OCI-LY1 (cell line): ENCODE measurements around the gene INTS13.

Source experiments
- H2AFZ ChIP-seq: fragments of 200-600 bp; sonication (generic), shearing (Covaris generic); 2 replicates; pipeline ENCODE4 v1.6.0; 2014; ENCODE audit warnings: antibody characterized with exemption, mild to moderate bottlenecking, low read length
- H3F3A ChIP-seq: fragments of 200-600 bp; sonication (generic), shearing (Covaris generic); 2 replicates; pipeline ENCODE4 v1.6.0; 2014; ENCODE audit warnings: mild to moderate bottlenecking, antibody characterized with exemption, low read length, moderate library complexity; ENCODE audit not compliant: insufficient read depth
- H3K27ac ChIP-seq: fragments of 200-600 bp; sonication (generic); 2 replicates; pipeline ENCODE4 v1.5.1; 2014; ENCODE audit warnings: low read length, mixed run types, mild to moderate bottlenecking, low read depth; ENCODE audit not compliant: poor library complexity, severe bottlenecking
- H3K27me3 ChIP-seq: fragments of 200-600 bp; sonication (generic); 2 replicates; pipeline ENCODE4 v1.6.0; 2014; ENCODE audit warnings: antibody characterized with exemption, mild to moderate bottlenecking, low read length, moderate library complexity; ENCODE audit not compliant: insufficient read depth
- H3K36me3 ChIP-seq: fragments of 200-600 bp; sonication (generic); 2 replicates; pipeline ENCODE4 v1.6.1; 2014; ENCODE audit warnings: mild to moderate bottlenecking, antibody characterized with exemption, low read length, moderate library complexity, mixed read lengths; ENCODE audit not compliant: insufficient read depth
- H3K4me1 ChIP-seq: fragments of 200-600 bp; sonication (generic); 2 replicates; pipeline ENCODE4 v1.5.1; 2014; ENCODE audit warnings: mild to moderate bottlenecking, low read length, moderate library complexity; ENCODE audit not compliant: insufficient read depth, severe bottlenecking
- H3K4me2 ChIP-seq: fragments of 200-600 bp; sonication (generic), shearing (Covaris generic); 2 replicates; pipeline ENCODE4 v1.6.1; 2014; ENCODE audit warnings: low read length
- H3K4me3 ChIP-seq: fragments of 200-600 bp; sonication (generic); 2 replicates; pipeline ENCODE4 v1.5.1; 2014; ENCODE audit warnings: low read length, low read depth, mild to moderate bottlenecking, mixed read lengths; ENCODE audit not compliant: poor library complexity, severe bottlenecking
- H3K79me2 ChIP-seq: fragments of 200-600 bp; shearing (Covaris generic); 2 replicates; pipeline ENCODE4 v1.6.1; 2016; ENCODE audit warnings: mixed run types, low read length, mixed read lengths; ENCODE audit not compliant: insufficient read depth
- H3K9ac ChIP-seq: fragments of 200-600 bp; sonication (generic), shearing (Covaris generic); 2 replicates; pipeline ENCODE4 v1.6.1; 2014; ENCODE audit warnings: mild to moderate bottlenecking, low read length, mixed read lengths
- H3K9me2 ChIP-seq: fragments of 200-600 bp; sonication (generic), shearing (Covaris generic); 2 replicates; pipeline ENCODE4 v1.6.1; 2014; ENCODE audit warnings: low read depth, mild to moderate bottlenecking, low read length, mixed read lengths
- H3K9me3 ChIP-seq: fragments of 200-600 bp; shearing (Covaris generic); 2 replicates; pipeline ENCODE4 v1.6.1; 2014; ENCODE audit warnings: low read length, mixed read lengths
- H4K20me1 ChIP-seq: fragments of 200-600 bp; sonication (generic), shearing (Covaris generic); 2 replicates; pipeline ENCODE4 v1.6.0; 2016; ENCODE audit warnings: mild to moderate bottlenecking, low read length; ENCODE audit not compliant: insufficient read depth
- EZH2 ChIP-seq: fragments of 200-600 bp; sonication (generic), shearing (Covaris generic); IDR thresholded peaks from 2 replicates; pipeline ENCODE4 v1.8.0; 2017; ENCODE audit warnings: borderline replicate concordance, mixed run types, mild to moderate bottlenecking, antibody characterized with exemption, low read length, moderate library complexity, mixed read lengths
- TF ChIP-seq, protein P1 (sequence below): fragments of 200-600 bp; sonication (generic), shearing (Covaris generic); IDR thresholded peaks from 2 replicates; pipeline ENCODE4 v1.5.1; 2017; ENCODE audit warnings: mild to moderate bottlenecking, antibody characterized with exemption, low read length, moderate library complexity, mixed read lengths

Gene INTS13

GRCh38 chr12:26857465-26858176 lies 80.2 kb downstream of the INTS13 start:
- no peaks in the 10 kb centered on the region for H3K9me2 ChIP-seq
- H3K4me2 ChIP-seq = no peak overlapping the region
- no peaks in the 10 kb centered on the region for H3K79me2 ChIP-seq
- no peak overlapping the region for H3K27ac ChIP-seq
- no peak overlapping the region for H3K4me3 ChIP-seq
- H2AFZ ChIP-seq = peak overlapping the region; percentile 20; the same call in 1 of the 2 replicates
- TF ChIP-seq, protein P1, sequence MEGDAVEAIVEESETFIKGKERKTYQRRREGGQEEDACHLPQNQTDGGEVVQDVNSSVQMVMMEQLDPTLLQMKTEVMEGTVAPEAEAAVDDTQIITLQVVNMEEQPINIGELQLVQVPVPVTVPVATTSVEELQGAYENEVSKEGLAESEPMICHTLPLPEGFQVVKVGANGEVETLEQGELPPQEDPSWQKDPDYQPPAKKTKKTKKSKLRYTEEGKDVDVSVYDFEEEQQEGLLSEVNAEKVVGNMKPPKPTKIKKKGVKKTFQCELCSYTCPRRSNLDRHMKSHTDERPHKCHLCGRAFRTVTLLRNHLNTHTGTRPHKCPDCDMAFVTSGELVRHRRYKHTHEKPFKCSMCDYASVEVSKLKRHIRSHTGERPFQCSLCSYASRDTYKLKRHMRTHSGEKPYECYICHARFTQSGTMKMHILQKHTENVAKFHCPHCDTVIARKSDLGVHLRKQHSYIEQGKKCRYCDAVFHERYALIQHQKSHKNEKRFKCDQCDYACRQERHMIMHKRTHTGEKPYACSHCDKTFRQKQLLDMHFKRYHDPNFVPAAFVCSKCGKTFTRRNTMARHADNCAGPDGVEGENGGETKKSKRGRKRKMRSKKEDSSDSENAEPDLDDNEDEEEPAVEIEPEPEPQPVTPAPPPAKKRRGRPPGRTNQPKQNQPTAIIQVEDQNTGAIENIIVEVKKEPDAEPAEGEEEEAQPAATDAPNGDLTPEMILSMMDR = no peak
- TF ChIP-seq EZH2 = no peak
- peaks cover 39% of the 10 kb centered on the region for H3K4me1 ChIP-seq
- no peaks in the 10 kb centered on the region for H4K20me1 ChIP-seq
- peaks cover 4% of the 10 kb centered on the region; the same call in 1 of the 2 replicates for H3K9me3 ChIP-seq
- H3K9ac ChIP-seq = no peak overlapping the region
- no peaks in the 10 kb centered on the region for H3K27me3 ChIP-seq
- no peaks in the 10 kb centered on the region for H3F3A ChIP-seq
- no peaks in the 10 kb centered on the region for H3K36me3 ChIP-seq

DNA sequence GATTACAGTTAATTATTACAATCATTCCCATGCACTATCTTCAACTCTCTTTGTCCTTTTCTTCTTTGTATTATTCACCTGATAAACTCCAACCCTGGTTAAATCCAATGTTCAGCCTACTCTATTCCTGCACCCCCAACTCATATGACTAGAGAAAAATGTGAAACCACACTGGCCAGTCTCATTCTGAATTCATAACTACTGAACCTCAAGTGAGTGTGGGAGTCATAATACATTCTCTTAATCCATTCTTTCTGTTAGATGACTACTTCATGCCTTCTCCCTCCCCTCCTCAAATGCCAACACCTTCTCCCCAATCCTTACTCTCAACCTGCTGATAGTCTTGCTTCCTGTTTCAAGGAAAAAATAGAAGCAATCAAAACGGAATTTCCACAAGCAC lies 82.4 kb downstream of the INTS13 start:
- Histone ChIP-seq H3K36me3 (no peaks in the 10 kb centered on the region), H3K4me3 (no peak overlapping the region), H2AFZ (no peak overlapping the region), H3K27ac (no peak overlapping the region), H3K27me3 (no peaks in the 10 kb centered on the region), H3K79me2 (no peaks in the 10 kb centered on the region), H4K20me1 (no peaks in the 10 kb centered on the region), H3K9ac (no peak overlapping the region), H3K9me3 (no peaks in the 10 kb centered on the region), H3K4me2 (no peak overlapping the region), H3K9me2 (no peaks in the 10 kb centered on the region), H3K4me1 (peaks cover 39% of the 10 kb centered on the region), H3F3A (no peaks in the 10 kb centered on the region)
- TF ChIP-seq, protein P1 = no peak
- no peak for TF ChIP-seq EZH2
